NCI-H446 (cell line): ENCODE results near the gene ZBTB7B.
A peak's percentile ranks its signal among the peaks of the same experiment; 100 is the strongest.

Source experiments
- DNase-seq, 2 experiments: peaks; one replicate each; lab custom pipeline; 2025; lab: John Stamatoyannopoulos, UW

The ZBTB7B gene

DNA sequence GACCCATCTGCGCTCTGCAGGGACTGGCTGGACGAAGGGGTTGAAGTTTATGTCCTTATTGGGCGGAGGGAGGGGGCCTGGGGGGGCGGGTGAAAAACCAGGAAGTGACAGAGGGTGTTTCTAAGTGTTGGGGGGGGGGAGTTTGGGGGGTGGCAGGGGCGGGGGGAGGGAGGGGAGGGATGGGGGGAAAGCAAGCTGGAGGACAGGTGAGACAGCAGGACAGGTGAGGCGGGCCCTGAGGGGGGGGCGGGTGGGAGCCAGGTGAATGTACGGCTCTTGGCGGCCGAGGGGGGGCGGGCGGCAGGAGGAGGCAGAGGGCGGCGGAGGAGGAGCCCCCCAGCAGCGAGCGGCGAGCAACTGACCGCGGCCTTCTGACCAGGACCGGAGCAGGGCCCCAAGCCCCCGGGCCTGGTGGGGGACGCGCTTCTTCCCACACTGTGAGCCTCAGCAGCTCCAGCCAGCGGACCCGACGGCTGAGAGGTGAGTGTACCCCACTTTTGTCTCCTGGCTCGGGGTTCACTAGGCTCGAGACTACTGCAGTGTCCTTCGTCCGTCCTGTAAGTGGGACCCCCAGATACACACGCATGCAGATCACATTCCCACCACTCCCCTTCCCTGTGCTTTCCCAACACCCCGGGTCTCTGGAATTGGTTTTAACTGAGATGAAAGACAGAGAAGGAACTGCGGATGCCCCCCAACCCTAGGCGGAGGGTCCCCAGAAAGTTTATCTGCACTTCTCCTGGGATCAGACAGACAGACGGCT lies at the start of gene ZBTB7B:
TSS of gene ZBTB7B (plus strand) at position 339 of the 763 bp plus-strand sequence. CDS start 11,859 bp downstream, outside the sequence.
- DNase-seq, result no peak

DNA sequence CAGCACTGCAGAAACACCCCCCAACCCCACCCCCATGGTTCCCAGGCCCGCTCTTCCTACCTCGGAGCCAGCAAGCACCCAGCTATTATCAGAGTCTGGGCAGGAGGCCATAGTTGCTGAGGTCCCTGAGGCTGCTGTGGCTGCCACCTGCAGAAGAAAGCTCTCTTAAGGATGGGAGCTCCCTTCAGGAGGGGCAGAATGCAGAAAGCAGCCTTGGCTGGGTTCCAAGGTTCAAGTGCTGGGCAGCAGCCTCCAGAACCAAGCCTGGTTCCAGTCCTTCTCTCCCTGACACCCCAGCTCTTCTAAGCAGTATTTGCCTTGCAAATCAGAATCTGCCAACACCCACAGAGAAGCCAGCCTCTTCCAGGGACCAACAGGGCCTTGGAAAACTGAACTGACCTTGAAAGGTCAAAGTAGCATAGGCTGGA lies 49.0 kb upstream of the ZBTB7B start:
- no peak for DNase-seq

DNA sequence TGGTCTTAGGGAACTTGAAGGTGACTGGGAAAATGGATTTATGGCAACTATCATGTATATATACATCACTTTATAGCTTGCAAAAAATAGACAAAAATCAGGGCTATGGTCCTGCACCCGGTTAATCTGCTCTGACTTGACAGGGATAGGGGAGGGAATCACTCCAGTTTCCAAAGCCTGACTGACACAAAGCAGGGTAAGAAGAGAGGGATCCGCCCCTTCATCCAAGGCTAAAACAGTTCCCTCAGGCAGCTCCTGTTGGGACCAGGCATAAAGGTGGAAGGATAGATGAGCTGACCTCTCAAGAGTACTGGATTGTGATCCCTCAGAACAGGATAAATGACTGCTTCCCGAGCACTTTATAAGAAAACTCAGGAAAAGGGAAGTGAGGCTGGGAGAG lies 48.1 kb upstream of the ZBTB7B start:
- no peak for DNase-seq

DNA sequence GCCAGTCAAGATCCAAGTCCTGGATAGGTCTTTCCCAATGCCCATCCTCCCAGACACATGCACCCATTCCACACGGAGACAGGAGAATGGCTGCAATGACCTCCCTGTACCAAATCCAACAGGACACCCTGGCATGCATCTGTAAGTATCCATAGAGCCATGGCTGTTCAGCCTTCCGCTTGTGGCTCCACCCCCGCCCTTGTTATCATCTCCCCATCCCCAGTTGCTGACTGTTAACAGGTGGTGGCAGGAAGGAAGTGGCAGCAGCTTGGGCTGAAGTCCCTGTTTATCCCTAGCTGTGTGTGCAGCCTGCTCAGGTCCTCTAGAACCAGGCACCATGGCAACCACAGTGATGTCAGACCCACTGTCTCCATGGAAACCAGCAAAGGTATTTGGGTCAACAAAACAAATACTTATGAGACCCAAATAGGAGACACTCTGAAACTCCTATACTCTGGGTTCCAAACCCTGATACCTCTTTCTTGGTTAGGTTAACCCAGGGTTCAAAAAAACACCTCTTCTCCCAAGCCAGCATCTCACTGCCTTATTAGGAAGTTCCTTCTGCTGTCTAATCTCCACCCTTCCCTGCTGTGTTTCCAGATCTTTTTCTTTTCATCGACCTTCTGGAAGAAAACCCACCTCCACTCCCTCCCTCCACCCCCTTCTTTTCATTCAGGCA lies 47.4 kb upstream of the ZBTB7B start:
- DNase-seq, result peak in 1 of 2 experiments; percentile 29

DNA sequence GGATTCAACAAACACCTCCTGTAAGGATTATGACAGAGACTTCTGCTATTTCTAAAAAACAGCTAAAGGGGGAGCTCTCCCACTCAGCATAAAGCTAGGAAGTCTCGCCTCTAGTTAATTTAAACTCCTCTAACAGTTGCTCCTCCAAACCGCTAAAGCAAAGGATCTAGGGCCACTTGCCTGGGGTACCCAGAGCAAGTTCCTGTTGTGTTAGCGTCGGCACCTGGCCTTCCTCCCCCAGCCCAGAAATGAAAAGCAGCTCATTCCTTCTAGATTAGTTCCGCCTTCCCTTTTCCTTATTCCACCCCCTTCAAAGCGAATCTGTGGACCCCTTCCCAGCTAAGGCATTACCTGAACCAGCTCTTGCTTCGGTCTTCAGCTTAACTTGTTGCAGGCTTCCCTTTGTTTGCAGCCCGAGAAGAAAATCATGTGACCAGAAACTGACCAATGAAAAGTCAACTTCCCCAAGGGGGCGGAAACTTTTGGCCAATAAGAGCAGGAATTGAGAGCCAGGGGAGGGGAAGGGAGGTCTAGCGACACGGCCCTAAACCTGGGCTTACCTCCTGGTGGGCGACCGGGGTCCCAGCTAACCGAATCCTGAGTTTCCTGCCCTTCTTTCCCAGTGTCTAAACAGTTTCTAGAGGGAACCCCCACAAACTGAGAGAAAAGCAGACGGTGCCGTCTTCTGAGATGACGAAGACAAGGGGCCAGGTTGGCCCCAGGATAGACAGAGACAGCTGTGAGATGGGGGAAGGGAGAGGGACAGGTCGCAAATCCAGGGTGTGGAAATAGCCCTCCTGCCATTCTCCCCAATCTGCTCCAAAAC lies 46.7 kb upstream of the ZBTB7B start, which contains the start of gene PBXIP1:
TSS of gene PBXIP1 (minus strand) at position 382 of the 826 bp plus-strand sequence. CDS start 2,378 bp downstream, outside the sequence.
- DNase-seq, result peak; percentile 88 to 90

DNA sequence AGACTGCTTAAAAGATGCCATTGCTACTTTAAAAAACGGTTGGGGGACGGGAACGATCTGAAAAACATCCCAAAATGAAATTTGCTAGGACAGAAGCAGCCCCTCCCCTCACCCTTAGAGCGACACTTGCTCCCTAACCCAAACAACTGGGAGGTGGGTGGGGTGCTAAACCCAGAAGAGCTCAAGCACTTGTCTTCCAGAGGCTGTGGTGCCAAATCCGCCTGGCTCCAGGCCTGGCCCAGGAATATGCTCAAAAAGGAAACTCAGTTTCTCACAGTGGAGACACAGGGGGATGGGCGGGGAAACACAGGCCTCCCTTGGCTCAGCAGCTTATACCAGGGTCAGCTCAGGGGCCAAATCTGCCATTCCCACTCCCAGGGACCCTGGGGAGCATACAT lies 46.1 kb upstream of the ZBTB7B start:
- DNase-seq, result no peak

DNA sequence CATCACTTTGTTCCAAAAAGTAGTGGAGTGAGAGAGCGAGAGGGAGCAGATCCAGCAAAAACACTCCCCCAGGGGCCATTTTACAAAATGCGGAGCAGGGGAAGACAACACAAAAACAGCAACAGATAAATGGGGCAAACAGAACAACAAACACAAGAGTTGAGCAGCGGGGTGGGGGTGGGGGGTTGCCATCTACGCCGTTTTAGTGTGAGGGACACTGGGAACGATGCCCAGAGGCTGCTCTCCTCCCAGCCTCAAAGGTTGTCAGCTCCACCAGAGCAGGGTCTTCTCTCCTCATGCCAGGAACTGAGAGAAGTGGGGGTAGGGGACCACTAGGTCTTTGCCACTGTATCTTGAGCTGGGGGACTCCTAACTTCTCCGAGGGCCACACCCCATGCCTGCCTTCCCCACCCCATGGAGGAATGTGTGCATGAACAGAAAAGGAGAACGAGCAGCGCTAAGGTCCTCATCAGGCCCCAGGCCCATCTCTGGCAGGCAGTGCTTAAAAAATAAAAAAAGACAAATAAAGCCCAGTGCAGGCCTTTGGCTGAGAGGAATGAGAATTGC lies 45.4 kb upstream of the ZBTB7B start:
- no peak for DNase-seq

DNA sequence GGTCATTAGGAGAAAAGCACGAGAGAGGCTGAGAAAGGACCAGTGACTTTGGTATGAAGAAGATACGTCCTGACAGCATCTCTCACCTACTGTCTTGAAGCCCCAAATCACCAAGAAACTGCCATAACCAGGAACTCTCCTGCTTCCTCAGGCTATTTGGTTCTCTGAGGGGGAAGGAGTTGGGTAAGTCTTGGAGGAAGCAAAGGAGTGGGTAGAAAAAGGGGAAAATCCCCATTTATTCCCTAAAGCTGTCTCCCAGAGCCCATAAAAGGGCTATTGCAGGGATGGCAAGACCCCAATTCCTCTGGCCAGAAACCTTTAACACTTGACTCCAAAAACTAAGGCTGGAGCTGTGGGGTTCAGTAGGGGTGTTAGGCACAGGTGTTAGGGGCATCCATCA lies 44.6 kb upstream of the ZBTB7B start:
- no peak for DNase-seq

DNA sequence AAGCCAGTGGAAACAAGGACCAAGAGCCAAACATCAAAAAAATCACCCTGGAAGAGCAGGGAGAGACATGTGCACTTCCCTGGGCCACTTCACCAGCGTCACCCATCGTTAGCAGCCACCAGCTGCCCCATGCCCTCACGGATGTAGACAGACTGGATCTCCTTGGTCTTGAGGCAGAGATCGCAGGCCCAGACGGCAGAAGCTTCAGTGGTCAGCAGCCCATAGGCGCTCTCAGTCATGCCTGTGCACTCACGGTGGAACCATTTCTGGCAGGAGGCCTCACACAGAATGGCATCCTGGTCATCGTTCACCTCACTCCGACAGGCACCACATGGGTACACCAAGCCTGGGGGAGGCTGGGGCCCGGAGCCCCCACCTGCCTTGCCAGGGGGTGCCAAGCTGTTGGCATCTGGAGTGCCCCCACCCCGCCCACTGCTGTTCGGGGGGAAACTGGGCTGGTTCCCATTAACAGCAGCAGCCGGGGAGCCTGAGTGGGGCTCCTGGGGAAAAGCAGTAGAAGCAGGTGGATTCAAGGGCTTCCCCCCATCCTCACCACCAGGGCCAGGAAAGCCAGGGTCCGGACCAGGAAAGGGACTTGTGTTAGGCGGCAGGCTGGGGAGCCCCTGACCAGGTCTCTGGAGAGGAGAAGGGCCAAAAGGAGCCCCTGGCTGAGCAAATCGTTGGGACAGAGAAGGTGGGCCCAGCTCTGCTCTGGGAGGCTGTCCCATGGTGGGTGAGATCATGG lies 43.7 kb upstream of the ZBTB7B start:
- DNase-seq, result no peak

DNA sequence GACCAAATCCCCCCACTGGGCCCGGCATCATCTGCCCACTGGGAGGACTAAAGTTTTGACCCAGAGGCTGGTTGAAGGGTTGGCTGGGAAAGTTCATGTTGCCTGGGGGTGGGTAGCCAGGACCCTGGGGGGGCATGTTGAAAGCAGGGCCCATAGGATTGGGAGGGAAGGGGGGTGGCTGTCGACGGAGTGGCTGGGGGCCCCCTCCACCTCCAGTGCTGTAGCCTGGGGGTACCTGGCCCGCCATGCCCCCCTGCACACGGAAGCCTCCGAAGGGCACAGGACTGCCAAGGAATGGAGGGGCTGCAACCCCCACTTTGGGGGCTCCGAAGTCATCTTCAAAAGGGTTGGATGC lies 43.2 kb upstream of the ZBTB7B start:
- no peak for DNase-seq

DNA sequence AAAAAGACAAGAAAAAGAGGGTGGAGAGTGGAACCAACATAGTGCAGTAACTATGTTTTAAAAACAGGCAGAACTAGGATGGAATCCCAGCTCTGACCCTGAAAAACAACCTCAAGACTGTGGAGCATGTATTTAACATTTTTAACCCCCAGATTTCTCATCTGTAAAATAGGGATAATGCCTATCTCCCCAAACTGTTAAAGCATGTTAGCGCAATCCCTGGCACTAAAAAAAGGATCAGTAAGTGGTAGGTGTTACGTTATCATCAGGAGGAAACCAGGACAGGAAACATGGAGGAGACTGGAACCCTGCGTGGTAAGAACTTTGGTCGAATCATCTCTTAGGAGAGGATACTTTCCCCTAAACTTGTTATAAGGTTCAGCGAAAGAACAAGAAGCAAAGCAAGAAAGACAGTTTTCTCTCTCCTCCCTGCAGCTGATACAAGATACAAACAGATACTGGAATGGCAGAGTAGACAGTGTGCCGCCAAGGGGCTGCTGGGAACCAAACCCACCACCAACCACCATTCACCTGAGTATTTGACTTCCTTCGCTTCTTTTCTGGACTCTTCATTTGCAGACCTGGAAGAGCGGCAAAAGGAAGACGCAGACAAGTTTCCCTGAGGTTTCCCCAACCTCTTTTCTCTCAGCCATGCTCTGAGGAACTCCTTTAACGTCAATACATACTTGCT lies 42.0 kb upstream of the ZBTB7B start:
- no peak for DNase-seq

DNA sequence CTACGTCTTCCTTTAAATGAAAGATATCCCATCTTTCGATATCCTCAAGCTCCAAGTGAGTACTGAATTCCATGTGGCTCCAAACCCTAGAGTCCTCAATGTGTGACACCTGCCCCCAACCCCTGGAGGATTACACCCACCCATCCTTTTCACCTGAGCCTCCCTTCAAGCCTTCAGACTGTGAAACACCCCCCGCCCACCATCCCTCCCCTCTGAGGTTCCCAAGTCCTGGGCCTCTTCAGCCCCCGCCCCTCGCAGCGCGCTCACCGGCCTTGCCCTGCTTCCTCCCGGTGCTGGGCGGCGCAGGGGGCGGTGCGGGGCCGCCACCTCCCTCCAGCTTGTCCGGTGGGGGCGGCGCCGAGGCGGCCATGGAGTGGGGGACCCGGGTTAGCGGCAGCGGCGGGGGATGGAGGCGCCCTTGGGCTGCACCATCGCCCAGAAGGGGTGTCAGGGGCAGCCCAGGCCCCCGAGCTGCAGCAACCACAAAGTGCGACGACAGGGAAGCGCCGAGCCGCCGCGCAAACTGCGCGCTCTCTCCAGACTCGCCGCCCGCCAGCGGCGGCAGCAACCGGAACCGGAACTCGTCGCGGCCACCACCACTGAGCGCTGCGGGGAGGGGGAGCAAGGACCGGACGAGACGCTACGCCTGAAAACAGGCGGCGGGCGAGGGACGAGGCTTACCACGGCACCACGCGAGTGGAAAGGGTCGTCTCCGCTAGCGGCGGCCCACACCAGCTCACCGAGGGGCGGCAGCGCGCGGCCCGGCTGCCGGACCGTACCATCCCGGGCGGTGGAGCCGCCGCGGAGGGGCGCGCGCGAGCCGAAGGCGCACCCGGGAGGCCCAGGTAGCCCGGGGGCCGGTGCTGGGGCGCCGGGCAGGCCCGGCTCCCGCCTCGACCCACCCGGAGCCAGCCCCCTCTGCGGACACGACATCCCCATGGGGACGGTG lies 41.1 kb upstream of the ZBTB7B start, which contains the start of gene PYGO2:
TSS of gene PYGO2 (minus strand) at position 576 of the 949 bp plus-strand sequence. CDS start at position 370, 206 bp downstream.
- DNase-seq, result peak; percentile 69 to 78

DNA sequence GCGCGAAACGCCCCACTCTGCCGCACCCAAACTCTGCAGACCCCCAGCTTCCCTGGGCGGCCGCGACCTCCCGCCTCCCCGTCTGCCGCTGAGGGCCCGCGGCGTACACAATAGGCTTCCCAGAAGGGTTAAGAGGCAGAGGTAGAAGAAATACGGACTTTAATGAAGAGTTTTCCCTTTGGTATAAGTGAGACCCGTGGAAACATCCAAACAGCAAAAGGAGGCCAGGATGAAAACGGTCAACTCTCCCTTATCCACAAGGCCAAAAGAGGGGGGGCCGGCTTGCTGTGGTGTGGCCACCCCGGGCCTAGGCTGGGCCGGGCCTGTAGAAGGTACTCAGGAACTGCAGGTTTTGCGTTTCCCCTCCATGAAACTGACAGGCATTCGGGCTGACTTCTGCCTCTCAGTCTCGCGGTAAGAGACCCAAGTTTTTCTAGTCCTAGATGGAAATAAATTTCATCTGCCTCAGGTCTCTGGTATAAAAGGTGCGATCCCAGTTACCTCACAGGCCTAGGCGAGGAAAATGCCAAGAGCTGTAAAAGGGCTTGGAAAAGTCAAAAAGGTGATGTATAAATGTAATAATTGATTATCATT lies 40.3 kb upstream of the ZBTB7B start:
- no peak for DNase-seq

DNA sequence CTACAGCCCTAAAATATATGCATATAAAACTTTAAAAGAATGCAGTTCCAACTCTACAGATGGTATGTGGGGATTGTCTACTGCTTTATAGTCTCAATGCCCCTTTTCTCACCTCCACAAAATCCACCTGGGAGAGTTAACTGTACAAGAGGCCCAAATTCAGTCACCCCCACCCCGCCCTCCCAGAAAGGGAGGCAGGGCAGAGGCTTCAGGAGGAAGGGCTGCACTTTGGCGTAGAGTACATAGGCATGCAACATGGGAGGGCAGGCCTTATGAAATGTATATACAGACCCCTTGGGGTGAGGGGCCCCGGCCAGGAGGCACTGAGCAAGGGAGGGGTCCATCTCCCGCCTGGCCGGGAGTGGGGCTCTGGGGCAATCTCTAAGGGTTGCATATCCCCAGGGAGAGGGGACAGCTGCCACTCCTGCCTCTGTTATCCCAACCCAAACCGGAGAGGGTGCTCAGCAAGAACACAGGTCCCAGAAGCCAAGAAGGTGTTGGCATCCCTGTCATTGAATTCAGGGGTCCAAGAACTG lies 39.7 kb upstream of the ZBTB7B start:
- DNase-seq, result no peak

DNA sequence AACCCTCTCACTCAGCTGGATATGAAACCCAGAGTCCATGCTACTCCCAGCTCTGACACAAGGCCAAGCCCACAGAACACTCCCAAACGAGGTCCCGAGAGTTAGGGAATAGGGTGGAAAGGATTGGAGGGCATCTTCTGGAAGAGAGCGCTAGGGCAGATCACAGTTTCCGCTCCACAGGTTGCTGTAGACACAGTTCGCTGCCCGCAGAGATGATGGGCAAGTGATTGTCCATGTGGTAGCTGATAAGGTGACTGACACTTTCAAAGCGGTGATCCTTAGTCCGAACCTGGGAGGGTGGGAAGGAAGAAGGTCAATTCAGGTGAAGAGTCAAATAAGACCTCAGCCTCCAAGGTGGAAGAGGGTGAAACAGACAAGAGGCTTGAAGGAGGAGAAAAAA lies 39.0 kb upstream of the ZBTB7B start:
- no peak for DNase-seq

DNA sequence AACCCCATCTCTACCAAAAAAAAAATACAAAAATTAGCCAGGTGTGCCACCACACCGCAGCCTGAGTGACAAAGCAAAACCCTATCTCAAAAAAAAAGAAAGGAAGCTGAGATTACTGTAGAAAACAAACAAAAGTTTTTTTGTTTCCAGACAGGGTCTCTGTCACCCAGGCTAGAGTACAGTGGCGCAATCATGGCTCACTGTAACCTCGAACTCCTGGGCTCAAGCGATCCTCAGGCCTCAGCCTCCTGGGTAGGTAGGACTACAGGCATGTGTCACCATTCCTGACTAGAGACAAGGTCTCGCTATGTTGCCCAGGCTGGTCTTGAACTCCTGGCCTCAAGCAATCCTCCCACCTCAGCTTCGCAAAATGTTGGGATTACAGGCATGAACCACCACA lies 38.2 kb upstream of the ZBTB7B start:
- no peak for DNase-seq

DNA sequence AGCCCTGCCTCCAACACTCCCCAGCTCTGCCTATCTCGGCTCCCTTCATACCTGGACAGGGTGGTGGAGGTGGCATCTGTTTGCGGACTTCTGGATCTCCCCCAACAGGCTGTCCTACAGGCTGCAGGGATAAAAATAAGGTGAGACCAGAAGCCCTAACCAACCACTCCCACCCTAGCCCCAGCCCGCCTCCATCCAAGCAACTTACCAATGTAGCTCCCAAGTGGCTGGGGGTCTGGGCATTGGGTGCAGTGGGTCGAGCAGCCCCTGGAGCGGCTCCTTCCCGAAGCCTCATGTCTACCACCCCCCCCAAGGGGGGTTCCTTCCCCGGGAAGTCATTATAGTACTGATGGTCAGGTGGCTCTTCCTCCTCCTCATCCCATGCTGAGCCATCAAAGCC lies 36.5 kb upstream of the ZBTB7B start:
- DNase-seq, result no peak

DNA sequence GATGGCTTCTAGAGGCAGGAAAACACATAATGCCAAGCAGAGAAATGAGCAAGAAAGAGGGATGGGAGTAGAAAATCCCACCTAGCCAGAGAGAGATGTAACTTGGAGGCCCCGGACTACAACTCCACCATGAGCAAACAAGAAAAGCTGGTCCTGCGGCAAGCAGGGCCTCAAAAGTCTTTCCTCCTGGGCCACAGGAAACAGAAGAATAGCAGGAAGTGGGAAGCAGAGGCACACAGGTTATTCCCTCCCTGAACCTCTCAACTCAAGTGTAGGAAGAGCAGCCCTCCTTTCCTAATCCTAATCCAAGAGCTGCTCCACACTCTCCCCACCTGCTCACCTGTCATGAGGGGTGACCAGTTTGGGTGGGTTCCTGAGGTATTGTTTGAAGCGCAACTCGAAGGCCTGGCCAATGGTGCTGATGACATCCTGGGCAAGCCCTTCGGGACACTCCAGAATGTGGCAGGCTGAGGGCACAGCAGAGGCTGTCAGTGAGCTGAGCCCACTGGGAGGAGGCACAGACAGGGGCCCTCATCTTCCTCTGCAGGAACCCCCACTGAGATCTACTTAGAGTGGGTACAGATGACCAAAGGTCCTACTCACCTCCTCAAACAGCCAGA lies 35.2 kb upstream of the ZBTB7B start:
- DNase-seq, result no peak
